Muscle of leg (tissue), 11 donors: ENCODE data around the gene C5orf34. TPM values are rescaled to one million over a fixed set of nuclear protein-coding genes. Genes with fewer than 3 reads are reported as not detected.
"Not testable (repeated sequence)": the region's sequence is repeated elsewhere in the genome, so short reads cannot be mapped to it uniquely, and the experiment has no call there.

Experiments
- DNase-seq: peaks from one replicate; pipeline ENCODE4 v3.0.0; 2013
- H3K27ac ChIP-seq: one replicate; pipeline ENCODE4 v1.5.1; 2013; ENCODE audit warnings: mild to moderate bottlenecking, low read length, control low read depth
- H3K27me3 ChIP-seq: one replicate; pipeline ENCODE4 v1.6.1; 2013; ENCODE audit warnings: low read length; ENCODE audit not compliant: control insufficient read depth, insufficient read depth
- H3K36me3 ChIP-seq: one replicate; pipeline ENCODE4 v1.6.1; 2013; ENCODE audit warnings: low read length; ENCODE audit not compliant: control insufficient read depth, insufficient read depth
- H3K4me1 ChIP-seq: one replicate; pipeline ENCODE4 v1.6.1; 2013; ENCODE audit warnings: low read length; ENCODE audit not compliant: control insufficient read depth, insufficient read depth
- H3K4me3 ChIP-seq: one replicate; pipeline ENCODE4 v1.5.1; 2013; ENCODE audit warnings: low read length, control low read depth
- H3K9me3 ChIP-seq: replicated peaks from 2 replicates; pipeline ENCODE4 v1.6.1; 2013; ENCODE audit warnings: low read depth, low read length; ENCODE audit not compliant: control insufficient read depth
- WGBS: methylation state at CpG from one replicate; pipeline ENCODE4 v1.1.5; 2013; ENCODE audit warnings: missing lambda C conversion rate; ENCODE audit not compliant: insufficient coverage; 5-methylcytosine and 5-hydroxymethylcytosine counted together
- polyA plus RNA-seq, 8 donors: library from polyadenylated mRNA; unstranded; fragments of 120-200 nt; gene quantifications; one replicate each; pipeline versions ENCODE4 v1.2.1 to v1.2.3, GENCODE V29; 2013; ENCODE audit warnings: inconsistent platforms in 1 of 8, low replicate concordance in 1 of 8; ENCODE audit not compliant: insufficient read length in 8 of 8, insufficient read depth in 1 of 8
- total RNA-seq: library from RNA; stranded (reverse); fragments of 120-200 nt; gene quantifications from one replicate; pipeline ENCODE4 v1.2.4, GENCODE V29; 2013

The C5orf34 gene
- total and polyA plus RNA-seq, 9 donors = 3.2 to 4.9 (median 4.1) TPM

DNA sequence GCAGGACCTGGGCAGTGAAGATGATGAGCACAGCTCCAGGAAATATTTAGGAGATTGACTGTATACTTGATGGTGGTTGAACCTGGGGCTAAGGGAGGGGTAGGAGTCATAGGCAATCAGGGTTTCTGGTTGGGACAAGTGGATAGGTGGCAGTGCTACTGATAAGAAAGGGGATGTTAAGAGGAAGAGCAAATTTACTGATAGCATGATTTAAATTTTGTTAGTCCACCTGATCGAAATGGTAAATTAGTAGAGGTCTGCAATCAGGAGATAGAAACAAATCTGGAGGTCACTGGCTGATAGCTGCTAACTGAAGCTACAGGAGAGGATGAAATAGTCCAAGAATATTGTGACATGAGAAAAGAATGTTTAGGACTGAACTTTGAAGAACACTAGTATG lies 5.7 kb upstream of the C5orf34 start:
- no peak for DNase-seq
- WGBS = 100% methylated on average over 1 of the region's 1 CpG
- Histone ChIP-seq H3K27ac (no peak overlapping the region), H3K9me3 (no peaks in the 10 kb centered on the region), H3K27me3 (no peaks in the 10 kb centered on the region), H3K36me3 (peaks cover 18% of the 10 kb centered on the region), H3K4me1 (peaks cover 4% of the 10 kb centered on the region), H3K4me3 (no peak overlapping the region)

DNA sequence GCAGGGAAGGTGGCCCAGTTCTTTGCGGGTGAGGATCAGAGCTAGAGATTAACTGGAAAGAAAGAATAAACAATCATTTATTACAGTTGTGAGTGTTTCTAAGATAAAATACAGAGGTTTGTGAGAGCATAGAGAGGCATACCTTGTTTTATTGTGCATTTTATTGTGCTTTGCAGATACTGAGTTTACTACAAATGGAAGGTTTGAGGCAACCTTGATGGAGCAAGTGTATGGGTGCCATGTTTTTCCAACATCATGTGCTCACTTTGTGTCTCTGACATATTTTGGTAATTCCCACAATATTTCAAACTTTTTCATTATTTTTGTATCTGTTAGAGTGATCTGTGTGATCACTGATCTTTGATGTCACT lies 715 bp upstream of the C5orf34 start:
- Histone ChIP-seq H3K9me3 (no peaks in the 10 kb centered on the region), H3K27ac (peak overlapping the region; percentile 89), H3K4me1 (peaks cover 2% of the 10 kb centered on the region), H3K36me3 (no peaks in the 10 kb centered on the region), H3K27me3 (no peaks in the 10 kb centered on the region), H3K4me3 (peak overlapping the region; percentile 54)
- no CpG with 5 or more reads among the region's 1 CpG for WGBS
- no peak for DNase-seq

DNA sequence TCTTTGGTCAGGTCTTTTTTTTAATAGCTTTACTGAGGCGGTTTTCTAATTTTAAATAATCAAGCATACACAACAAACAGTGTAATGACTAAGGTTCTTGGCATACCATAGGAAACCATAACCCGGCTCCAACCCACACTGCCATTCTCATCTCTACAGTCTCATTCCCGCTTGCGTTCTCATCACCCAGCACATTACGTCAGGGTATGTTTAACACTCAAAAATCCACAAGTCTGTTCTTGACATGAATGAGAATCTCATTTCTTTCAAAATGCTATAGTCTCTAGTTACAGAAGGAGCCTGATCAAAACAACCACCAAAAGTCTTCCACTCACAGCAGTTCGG lies 505 bp downstream of the C5orf34 start:
- Histone ChIP-seq H3K4me1 (peaks cover 2% of the 10 kb centered on the region), H3K4me3 (peak overlapping the region; percentile 54), H3K36me3 (no peaks in the 10 kb centered on the region), H3K9me3 (no peaks in the 10 kb centered on the region), H3K27me3 (no peaks in the 10 kb centered on the region), H3K27ac (peak overlapping the region; percentile 91)
- 0% methylated on average over 4 of the region's 6 CpGs for WGBS
- no peak for DNase-seq

DNA sequence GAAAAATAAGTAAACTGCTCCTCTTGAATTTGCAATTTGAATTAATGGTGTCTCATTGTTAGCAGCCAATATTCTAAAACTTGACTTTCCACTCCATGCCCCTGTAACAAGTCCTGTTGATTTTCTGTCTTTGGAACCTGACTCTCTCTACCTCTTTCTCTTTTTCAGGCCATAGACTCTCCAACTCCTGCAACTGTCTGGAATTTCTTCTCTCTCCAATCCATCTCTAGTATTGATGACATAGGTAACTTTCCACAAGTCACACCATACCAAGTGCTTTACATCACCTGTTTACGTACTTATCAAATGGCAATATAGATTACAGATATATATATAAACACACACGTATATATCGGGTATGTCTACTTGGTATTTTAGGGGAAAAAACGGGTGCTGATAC lies 923 bp downstream of the C5orf34 start:
- H3K4me3 ChIP-seq = peak overlapping the region; percentile 54
- no peaks in the 10 kb centered on the region for H3K27me3 ChIP-seq
- WGBS = no CpG with 5 or more reads among the region's 4 CpGs
- DNase-seq = no peak
- H3K4me1 ChIP-seq = peaks cover 2% of the 10 kb centered on the region
- no peaks in the 10 kb centered on the region for H3K36me3 ChIP-seq
- H3K9me3 ChIP-seq = no peaks in the 10 kb centered on the region
- peak overlapping the region; percentile 91 for H3K27ac ChIP-seq

DNA sequence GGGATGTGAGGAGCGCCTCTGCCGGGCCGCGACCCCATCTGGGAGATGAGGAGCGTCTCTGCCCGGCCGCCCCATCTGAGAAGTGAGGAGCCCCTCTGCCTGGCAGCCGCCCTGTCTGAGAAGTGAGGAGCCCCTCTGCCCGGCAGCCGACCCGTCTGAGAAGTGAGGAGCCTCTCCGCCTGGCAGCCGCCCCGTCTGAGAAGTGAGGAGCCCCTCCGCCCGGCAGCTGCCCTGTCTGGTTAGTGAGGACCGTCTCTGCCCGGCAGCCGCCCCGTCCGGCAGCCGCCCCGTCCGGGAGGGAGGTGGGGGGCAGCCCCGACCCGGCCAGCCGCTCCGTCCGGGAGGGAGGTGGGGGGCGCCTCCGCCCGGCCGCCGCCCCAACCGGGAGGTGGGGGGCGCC lies 3.9 kb downstream of the C5orf34 start:
- WGBS = 95% methylated on average over 24 of the region's 36 CpGs
- H3K9me3 ChIP-seq, H3K27ac ChIP-seq, H3K36me3 ChIP-seq, H3K4me3 ChIP-seq, H3K27me3 ChIP-seq, DNase-seq, H3K4me1 ChIP-seq: not testable (repeated sequence)

DNA sequence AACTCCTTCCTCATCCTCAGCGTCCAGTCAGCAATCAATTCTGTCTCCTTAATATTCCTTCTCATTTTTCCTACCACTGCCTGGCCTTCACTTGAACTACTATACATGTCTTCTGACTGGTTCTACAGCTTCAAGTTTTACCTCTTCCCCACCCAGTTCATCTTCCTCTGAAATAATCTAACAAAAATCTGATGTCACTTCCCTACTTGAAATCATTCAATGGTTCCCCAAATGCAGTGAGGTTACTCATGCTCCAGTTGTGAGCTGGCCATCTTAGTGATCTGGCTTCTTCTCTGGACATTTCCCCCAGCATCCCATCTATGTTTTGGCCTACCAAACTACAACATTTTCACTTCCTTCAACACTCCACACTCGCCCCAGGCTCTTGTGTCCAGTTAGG lies 16.4 kb downstream of the C5orf34 start:
- WGBS = 100% methylated on average over 1 of the region's 2 CpGs

DNA sequence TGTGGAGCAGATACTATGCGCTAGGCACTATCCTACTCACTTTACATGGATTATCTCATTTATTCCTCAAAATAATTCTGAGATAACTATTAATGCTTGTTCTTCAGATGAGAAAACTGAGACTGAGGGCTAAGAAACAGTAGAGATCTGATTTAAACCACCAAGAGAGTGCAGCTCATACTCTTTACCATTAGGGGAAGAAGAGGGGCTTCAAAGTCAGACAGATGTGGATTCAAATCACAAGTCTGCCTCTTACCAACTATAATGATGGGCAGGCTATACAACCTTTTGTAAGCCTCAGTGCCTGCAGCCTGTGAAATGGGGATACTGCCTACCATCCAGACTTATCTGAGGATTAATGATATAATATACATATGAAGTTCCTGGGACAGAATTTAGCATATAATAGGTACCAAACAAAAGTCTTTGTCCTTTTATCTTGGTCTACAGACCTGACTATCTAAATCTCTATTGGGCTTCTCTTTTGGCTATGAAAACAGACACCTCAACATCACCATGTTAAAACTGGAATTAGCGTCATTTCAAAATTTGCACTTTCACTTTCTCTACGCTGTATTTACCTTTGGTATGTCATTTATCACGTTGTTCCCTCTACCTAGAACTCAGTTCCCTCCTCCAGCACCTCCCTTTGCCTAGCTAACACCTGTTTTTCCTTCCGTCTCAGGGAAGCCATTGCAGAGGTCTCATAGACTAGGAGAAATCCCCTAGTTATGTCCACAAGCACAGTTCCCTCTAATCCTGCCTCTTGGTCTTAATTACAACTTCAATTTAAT lies 17.4 kb downstream of the C5orf34 start:
- Histone ChIP-seq H3K9me3 (no peaks in the 10 kb centered on the region), H3K4me3 (no peak overlapping the region), H3K36me3 (no peaks in the 10 kb centered on the region), H3K27ac (no peak overlapping the region), H3K4me1 (no peaks in the 10 kb centered on the region), H3K27me3 (no peaks in the 10 kb centered on the region)
- WGBS = 100% methylated on average over 3 of the region's 5 CpGs
- DNase-seq = no peak

More for the DNA sequence above, 16.4 kb downstream of the C5orf34 start:
- DNase-seq = no peak
- Histone ChIP-seq H3K4me1 (no peaks in the 10 kb centered on the region), H3K36me3 (no peaks in the 10 kb centered on the region), H3K27me3 (no peaks in the 10 kb centered on the region), H3K27ac (no peak overlapping the region), H3K9me3 (no peaks in the 10 kb centered on the region), H3K4me3 (no peak overlapping the region)

DNA sequence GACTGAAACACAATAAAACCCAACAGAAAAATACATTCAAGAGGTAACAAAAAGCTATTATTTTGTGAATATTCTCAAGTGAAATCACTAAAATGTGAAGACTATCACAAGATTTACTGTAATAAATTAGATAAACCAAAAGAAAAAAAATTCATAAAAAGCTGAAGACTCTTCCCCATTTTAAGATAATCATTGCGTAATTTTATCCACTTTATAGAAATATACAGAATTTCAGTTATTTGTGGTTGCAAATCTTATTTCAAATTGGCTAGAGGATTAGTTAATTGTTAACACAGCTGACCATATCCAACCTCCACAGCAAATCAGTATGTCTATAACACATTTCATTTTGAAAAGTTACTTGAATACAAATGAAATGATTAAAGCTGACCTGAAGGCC lies 23.6 kb downstream of the C5orf34 start:
- no CpG with 5 or more reads among the region's 1 CpG for WGBS

DNA sequence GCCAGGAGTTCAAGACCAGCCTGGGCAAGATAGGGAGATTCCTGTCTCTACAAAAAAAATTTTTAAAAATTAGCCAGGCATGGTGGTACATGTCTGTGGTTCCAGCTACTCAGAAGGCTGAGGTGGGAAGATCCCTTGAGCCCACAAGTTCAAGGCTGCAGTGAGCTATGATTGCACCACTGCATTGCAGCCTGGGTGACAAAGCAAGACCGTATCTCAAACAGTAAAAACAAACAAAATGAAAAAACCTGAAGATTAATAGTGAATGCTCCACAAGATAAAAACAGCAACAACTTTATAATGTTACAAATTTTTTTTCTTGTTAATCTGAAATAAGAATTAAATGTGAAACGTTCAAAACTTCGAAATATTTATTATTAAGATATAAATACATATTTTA lies 28.6 kb downstream of the C5orf34 start:
- no peak overlapping the region for H3K27ac ChIP-seq
- no CpG with 5 or more reads among the region's 3 CpGs for WGBS

More for the DNA sequence above, 23.6 kb downstream of the C5orf34 start:
- H3K36me3 ChIP-seq = no peaks in the 10 kb centered on the region
- DNase-seq = no peak
- no peaks in the 10 kb centered on the region for H3K9me3 ChIP-seq
- H3K27ac ChIP-seq = no peak overlapping the region
- H3K4me1 ChIP-seq = no peaks in the 10 kb centered on the region
- no peak overlapping the region for H3K4me3 ChIP-seq
- H3K27me3 ChIP-seq = no peaks in the 10 kb centered on the region

DNA sequence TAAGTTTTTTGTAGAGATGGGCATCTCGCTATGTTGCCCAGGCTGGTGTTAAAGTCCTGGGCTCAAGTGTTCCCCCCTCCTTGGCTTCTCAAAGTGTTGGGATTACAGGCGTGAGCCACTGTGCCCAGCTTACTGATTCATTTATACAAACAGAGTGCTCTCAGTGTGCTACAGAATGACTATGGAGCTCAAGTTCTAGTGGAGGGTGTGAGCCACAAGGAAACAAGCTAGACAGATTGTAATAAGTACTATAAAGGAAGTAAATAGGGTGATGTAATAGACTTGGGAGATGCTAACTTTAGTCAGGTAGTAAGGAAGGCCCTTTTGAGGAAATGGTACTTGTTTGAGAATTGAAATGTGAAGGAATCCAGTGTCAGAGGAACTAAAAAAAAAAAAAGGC lies 29.5 kb downstream of the C5orf34 start:
- H3K9me3 ChIP-seq = no peaks in the 10 kb centered on the region
- H3K4me1 ChIP-seq = peaks cover 3% of the 10 kb centered on the region
- H3K36me3 ChIP-seq = no peaks in the 10 kb centered on the region
- peak; percentile 1 for DNase-seq
- no peaks in the 10 kb centered on the region for H3K27me3 ChIP-seq
- H3K27ac ChIP-seq = no peak overlapping the region
- H3K4me3 ChIP-seq = no peak overlapping the region
- WGBS = 100% methylated on average over 2 of the region's 2 CpGs

More for the DNA sequence above, 28.6 kb downstream of the C5orf34 start:
- no peaks in the 10 kb centered on the region for H3K9me3 ChIP-seq
- peaks cover 3% of the 10 kb centered on the region for H3K4me1 ChIP-seq
- H3K27me3 ChIP-seq = no peaks in the 10 kb centered on the region
- no peak overlapping the region for H3K4me3 ChIP-seq
- H3K36me3 ChIP-seq = no peaks in the 10 kb centered on the region
- no peak for DNase-seq
